Measurements from ENCODE around the gene TAF11. TPM values are rescaled to one million over a fixed set of nuclear protein-coding genes. Genes with fewer than 3 reads are reported as not detected.

TAF11 gene
- total RNA-seq, 1 donor from 2014 or later = 27.1 TPM

DNA sequence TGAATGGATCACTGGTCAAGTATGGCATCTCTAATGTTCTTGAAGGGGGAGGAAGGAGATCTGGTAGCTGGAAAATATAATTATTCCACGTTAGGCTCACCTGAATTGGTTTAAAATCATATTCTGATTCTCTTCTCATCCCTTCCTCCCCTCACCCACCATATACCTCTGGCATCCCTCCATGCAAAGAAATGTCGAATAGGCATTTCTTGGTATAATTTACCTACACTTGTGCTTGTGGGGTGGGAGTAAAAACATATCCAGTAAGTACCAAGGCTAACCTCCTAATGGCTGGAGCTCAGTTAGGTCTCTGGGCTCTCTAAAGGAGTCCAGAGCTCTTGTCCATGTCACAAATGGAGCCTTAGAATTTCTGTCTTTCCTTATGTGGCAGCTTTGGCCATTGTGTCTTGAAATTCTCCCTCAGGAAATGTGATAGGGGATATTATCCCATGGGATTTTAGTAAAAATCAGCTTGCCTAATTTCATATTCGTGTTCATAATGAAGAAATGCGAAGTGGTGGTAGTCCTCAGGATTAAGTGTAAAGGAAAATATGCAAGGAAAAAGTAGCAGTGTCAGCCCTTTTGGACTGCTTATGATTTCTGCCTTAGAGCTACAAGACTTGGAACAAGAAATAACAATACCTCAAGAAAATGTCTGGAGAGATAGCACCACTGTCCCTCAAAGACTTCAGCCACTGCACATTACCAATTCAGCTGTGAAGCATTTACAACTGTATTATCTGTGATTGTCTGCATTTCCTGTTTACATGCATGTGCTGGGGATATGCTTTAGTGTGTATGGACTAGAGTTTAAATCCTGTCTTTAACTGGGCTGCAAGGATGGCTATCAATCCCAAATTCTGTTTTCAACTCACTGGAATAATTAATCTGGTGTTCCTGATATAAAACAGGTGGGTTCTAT, 12.3 kb downstream of the TAF11 start:
- no peaks in the 10 kb centered on the region for H3K9me3 ChIP-seq (ENCODE audit: control insufficient read depth in 3 of 3, low read length in 3 of 3)
- H3K27ac ChIP-seq (ENCODE audit: low read depth, low read length) = no peak overlapping the region
- peaks cover 32 to 73% (median 63%) of the 10 kb centered on the region in 3 donors for H3K36me3 ChIP-seq (ENCODE audit: control insufficient read depth in 3 of 3, insufficient read depth in 3 of 3, low read length in 3 of 3)
- H3K4me1 ChIP-seq (ENCODE audit: control insufficient read depth in 3 of 3, insufficient read depth in 3 of 3, low read length in 3 of 3) = no peaks in the 10 kb centered on the region
- H3K4me3 ChIP-seq (ENCODE audit: low read length in 3 of 3) = no peak overlapping the region
- no peak overlapping the region for H3K9ac ChIP-seq (ENCODE audit: low read depth in 1 of 3, low read length in 3 of 3)
- H3K27me3 ChIP-seq (ENCODE audit: control insufficient read depth in 3 of 3, insufficient read depth in 3 of 3, low read length in 3 of 3) = no peaks in the 10 kb centered on the region

DNA sequence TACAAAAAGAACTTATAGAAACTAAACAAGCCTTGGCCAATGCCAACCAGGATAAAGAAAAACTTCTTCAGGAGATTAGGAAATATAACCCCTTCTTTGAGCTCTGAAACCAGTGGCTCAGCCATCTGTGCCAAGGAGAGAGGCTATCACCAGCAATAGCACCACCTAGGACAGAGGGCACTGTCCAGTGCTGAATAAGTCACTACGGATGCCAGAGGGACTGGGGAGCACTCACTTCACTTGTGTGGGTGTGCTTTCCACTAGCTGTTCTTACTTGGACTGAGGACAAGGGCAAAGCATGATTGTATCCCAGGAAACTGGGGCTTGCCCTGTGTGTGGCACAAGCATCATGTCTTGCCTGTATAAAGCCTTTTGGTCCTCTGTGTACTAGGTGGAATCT, 15.5 kb downstream of the TAF11 start:
- no peak overlapping the region for H3K4me3 ChIP-seq (ENCODE audit: low read length in 3 of 3)
- H3K4me1 ChIP-seq (ENCODE audit: control insufficient read depth in 3 of 3, insufficient read depth in 3 of 3, low read length in 3 of 3) = peaks cover 0 to 1% (median under 1%) of the 10 kb centered on the region in 3 donors
- H3K27me3 ChIP-seq (ENCODE audit: control insufficient read depth in 3 of 3, insufficient read depth in 3 of 3, low read length in 3 of 3) = no peaks in the 10 kb centered on the region
- H3K9me3 ChIP-seq (ENCODE audit: control insufficient read depth in 3 of 3, low read length in 3 of 3) = no peaks in the 10 kb centered on the region
- peaks cover 33 to 62% (median 54%) of the 10 kb centered on the region in 3 donors for H3K36me3 ChIP-seq (ENCODE audit: control insufficient read depth in 3 of 3, insufficient read depth in 3 of 3, low read length in 3 of 3)
- H3K9ac ChIP-seq (ENCODE audit: low read depth in 1 of 3, low read length in 3 of 3) = no peak overlapping the region
- H3K27ac ChIP-seq (ENCODE audit: low read depth, low read length) = no peak overlapping the region

DNA sequence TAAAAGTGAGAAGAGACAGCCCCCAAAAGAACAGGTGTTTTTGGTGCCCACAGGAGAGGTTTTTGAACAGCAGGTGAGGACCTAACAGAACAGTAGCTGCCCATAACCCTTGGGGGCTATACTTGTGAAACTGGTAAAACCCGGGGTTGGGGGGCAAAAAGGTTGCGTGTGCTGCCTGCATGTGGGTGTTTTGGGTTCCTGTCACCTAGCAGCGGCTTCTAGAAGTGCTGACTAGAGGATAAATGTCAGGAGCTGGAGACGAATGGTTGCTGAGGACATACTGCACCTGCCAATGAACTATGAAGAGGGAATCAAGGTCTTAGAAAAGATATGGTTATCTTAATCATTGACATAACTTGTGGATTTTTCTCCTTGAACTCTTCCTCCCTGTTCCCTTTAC, 16.0 kb downstream of the TAF11 start:
- H3K4me3 ChIP-seq (ENCODE audit: low read length in 3 of 3) = no peak overlapping the region
- no peaks in the 10 kb centered on the region for H3K27me3 ChIP-seq (ENCODE audit: control insufficient read depth in 3 of 3, insufficient read depth in 3 of 3, low read length in 3 of 3)
- H3K36me3 ChIP-seq (ENCODE audit: control insufficient read depth in 3 of 3, insufficient read depth in 3 of 3, low read length in 3 of 3) = peaks cover 35 to 65% (median 57%) of the 10 kb centered on the region in 3 donors
- H3K9me3 ChIP-seq (ENCODE audit: control insufficient read depth in 3 of 3, low read length in 3 of 3) = no peaks in the 10 kb centered on the region
- peaks cover 0 to 2% (median 2%) of the 10 kb centered on the region in 3 donors for H3K4me1 ChIP-seq (ENCODE audit: control insufficient read depth in 3 of 3, insufficient read depth in 3 of 3, low read length in 3 of 3)
- H3K9ac ChIP-seq (ENCODE audit: low read depth in 1 of 3, low read length in 3 of 3) = no peak overlapping the region
- H3K27ac ChIP-seq (ENCODE audit: low read depth, low read length) = no peak overlapping the region

DNA sequence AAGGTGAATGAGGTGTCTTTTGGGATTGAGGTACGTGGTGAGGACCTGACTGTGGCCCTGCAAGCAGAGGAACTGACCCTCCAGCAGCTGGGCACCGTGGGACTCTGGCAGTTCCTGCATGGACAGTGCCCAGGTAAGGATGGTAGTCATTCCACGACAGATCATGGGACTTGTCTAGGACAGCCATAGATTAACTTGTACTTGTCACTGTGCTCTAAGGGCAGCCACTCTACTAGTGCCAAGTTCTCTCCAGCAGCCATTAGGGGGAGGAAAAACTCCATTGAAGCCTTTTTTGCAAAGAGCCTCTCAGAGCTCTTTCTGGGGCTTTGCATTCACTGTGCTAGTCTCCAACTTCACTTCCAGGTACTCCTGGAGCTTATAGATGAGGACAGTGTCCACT, 20.4 kb downstream of the TAF11 start:
- peaks cover 7 to 16% (median 10%) of the 10 kb centered on the region in 3 donors for H3K4me1 ChIP-seq (ENCODE audit: control insufficient read depth in 3 of 3, insufficient read depth in 3 of 3, low read length in 3 of 3)
- no peak overlapping the region for H3K9ac ChIP-seq (ENCODE audit: low read depth in 1 of 3, low read length in 3 of 3)
- H3K4me3 ChIP-seq (ENCODE audit: low read length in 3 of 3) = no peak overlapping the region
- H3K9me3 ChIP-seq (ENCODE audit: control insufficient read depth in 3 of 3, low read length in 3 of 3) = no peaks in the 10 kb centered on the region
- H3K36me3 ChIP-seq (ENCODE audit: control insufficient read depth in 3 of 3, insufficient read depth in 3 of 3, low read length in 3 of 3) = peaks cover 25 to 35% (median 34%) of the 10 kb centered on the region in 3 donors
- no peak overlapping the region for H3K27ac ChIP-seq (ENCODE audit: low read depth, low read length)
- no peaks in the 10 kb centered on the region for H3K27me3 ChIP-seq (ENCODE audit: control insufficient read depth in 3 of 3, insufficient read depth in 3 of 3, low read length in 3 of 3)

DNA sequence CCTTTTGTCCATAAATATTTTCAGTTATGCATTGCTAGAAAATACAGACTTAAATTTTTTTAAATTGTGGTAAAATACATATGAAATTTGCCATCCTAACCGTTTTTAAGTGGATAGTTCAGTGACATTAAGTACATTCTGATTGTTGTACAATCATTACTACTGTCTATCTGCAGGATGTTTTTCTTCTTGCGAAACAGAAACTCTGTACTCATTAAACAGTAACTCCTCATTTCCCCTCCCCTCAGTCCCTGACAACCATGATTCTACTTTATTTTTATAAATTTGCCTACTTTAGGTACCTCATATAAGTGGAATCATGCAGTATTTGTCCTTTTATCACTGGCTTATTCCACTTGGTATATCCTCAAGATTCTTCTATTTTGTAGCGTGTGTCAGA, 21.3 kb downstream of the TAF11 start:
- Histone ChIP-seq H3K36me3 (ENCODE audit: control insufficient read depth in 3 of 3, insufficient read depth in 3 of 3, low read length in 3 of 3) (peaks cover 15 to 25% (median 24%) of the 10 kb centered on the region in 3 donors), H3K4me1 (ENCODE audit: control insufficient read depth in 3 of 3, insufficient read depth in 3 of 3, low read length in 3 of 3) (peaks cover 7 to 16% (median 10%) of the 10 kb centered on the region in 3 donors), H3K4me3 (ENCODE audit: low read length in 3 of 3) (no peak overlapping the region), H3K9ac (ENCODE audit: low read depth in 1 of 3, low read length in 3 of 3) (no peak overlapping the region), H3K9me3 (ENCODE audit: control insufficient read depth in 3 of 3, low read length in 3 of 3) (no peaks in the 10 kb centered on the region), H3K27me3 (ENCODE audit: control insufficient read depth in 3 of 3, insufficient read depth in 3 of 3, low read length in 3 of 3) (no peaks in the 10 kb centered on the region), H3K27ac (ENCODE audit: low read depth, low read length) (no peak overlapping the region)

DNA sequence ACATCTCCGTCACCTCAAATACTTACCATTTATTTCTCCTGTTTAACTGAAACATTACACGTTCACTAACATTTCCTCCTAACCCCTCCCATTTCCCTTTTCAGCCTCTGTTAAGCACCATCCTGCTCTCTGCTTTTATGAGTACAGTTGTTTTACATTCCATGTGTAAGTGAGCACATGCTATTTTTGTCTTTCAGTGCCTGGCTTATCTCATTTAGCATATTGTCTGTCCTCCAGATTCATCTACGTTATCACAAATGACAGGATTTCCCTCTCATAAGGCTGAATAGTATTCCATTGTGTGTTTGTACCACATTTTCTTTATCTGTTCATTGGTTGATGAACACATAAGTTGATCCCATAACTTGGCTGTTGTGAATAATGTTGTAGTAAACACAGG, 22.7 kb downstream of the TAF11 start:
- Histone ChIP-seq H3K27me3 (ENCODE audit: control insufficient read depth in 3 of 3, insufficient read depth in 3 of 3, low read length in 3 of 3) (no peaks in the 10 kb centered on the region), H3K9me3 (ENCODE audit: control insufficient read depth in 3 of 3, low read length in 3 of 3) (no peaks in the 10 kb centered on the region), H3K36me3 (ENCODE audit: control insufficient read depth in 3 of 3, insufficient read depth in 3 of 3, low read length in 3 of 3) (peaks cover 6 to 19% (median 17%) of the 10 kb centered on the region in 3 donors), H3K4me1 (ENCODE audit: control insufficient read depth in 3 of 3, insufficient read depth in 3 of 3, low read length in 3 of 3) (peaks cover 7 to 16% (median 10%) of the 10 kb centered on the region in 3 donors), H3K9ac (ENCODE audit: low read depth in 1 of 3, low read length in 3 of 3) (no peak overlapping the region), H3K4me3 (ENCODE audit: low read length in 3 of 3) (no peak overlapping the region), H3K27ac (ENCODE audit: low read depth, low read length) (peak overlapping the region; percentile 70)

DNA sequence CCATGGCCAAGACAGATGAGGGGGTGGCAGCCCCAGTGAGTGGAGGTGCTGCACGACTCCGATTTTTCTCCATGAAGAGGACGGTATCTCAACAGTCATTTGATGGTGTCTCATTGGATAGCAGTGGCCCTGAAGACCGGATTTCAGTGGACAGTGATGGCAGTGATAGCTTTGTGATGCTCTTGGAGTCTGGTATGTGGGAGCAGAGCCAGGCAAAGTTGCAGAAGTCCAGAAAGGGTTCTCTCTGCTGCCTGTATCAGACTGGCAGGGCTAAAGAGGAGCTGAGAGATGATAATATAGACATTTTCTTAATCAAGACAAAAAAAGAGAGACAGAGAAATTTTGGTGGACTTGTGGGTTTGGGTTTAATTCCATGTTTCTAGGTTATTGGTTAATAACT, 23.8 kb downstream of the TAF11 start:
- no peaks in the 10 kb centered on the region for H3K27me3 ChIP-seq (ENCODE audit: control insufficient read depth in 3 of 3, insufficient read depth in 3 of 3, low read length in 3 of 3)
- peak overlapping the region; percentile 70 for H3K27ac ChIP-seq (ENCODE audit: low read depth, low read length)
- peaks cover 11 to 26% (median 22%) of the 10 kb centered on the region in 3 donors for H3K36me3 ChIP-seq (ENCODE audit: control insufficient read depth in 3 of 3, insufficient read depth in 3 of 3, low read length in 3 of 3)
- no peak overlapping the region for H3K9ac ChIP-seq (ENCODE audit: low read depth in 1 of 3, low read length in 3 of 3)
- H3K4me1 ChIP-seq (ENCODE audit: control insufficient read depth in 3 of 3, insufficient read depth in 3 of 3, low read length in 3 of 3) = peaks cover 7 to 16% (median 10%) of the 10 kb centered on the region in 3 donors
- no peak overlapping the region for H3K4me3 ChIP-seq (ENCODE audit: low read length in 3 of 3)
- H3K9me3 ChIP-seq (ENCODE audit: control insufficient read depth in 3 of 3, low read length in 3 of 3) = no peaks in the 10 kb centered on the region

DNA sequence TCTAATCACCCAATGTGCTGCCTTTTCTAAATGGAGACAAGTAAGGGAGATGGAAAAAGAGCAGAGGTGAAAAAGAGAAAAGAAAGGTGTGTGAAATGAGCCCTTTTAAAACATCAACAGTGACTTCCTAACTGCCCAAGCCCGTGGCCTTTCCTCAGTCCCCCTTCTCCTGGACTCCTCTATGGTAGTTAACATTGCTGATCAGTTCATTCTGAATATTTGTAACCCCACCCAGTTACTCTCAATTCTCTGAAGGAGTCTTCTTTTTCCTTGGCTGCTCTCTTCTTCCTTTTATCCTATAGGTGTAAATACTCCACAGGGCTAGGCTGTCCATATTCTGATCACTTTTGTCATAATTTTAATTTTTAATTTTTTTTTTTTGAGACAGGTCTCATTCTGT, 27.1 kb downstream of the TAF11 start:
- H3K36me3 ChIP-seq (ENCODE audit: control insufficient read depth in 3 of 3, insufficient read depth in 3 of 3, low read length in 3 of 3) = peaks cover 35 to 48% (median 47%) of the 10 kb centered on the region in 3 donors
- H3K4me3 ChIP-seq (ENCODE audit: low read length in 3 of 3) = no peak overlapping the region
- H3K9ac ChIP-seq (ENCODE audit: low read depth in 1 of 3, low read length in 3 of 3) = no peak overlapping the region
- peaks cover 5 to 14% (median 10%) of the 10 kb centered on the region in 3 donors for H3K4me1 ChIP-seq (ENCODE audit: control insufficient read depth in 3 of 3, insufficient read depth in 3 of 3, low read length in 3 of 3)
- no peak overlapping the region for H3K27ac ChIP-seq (ENCODE audit: low read depth, low read length)
- no peaks in the 10 kb centered on the region for H3K9me3 ChIP-seq (ENCODE audit: control insufficient read depth in 3 of 3, low read length in 3 of 3)
- no peaks in the 10 kb centered on the region for H3K27me3 ChIP-seq (ENCODE audit: control insufficient read depth in 3 of 3, insufficient read depth in 3 of 3, low read length in 3 of 3)

DNA sequence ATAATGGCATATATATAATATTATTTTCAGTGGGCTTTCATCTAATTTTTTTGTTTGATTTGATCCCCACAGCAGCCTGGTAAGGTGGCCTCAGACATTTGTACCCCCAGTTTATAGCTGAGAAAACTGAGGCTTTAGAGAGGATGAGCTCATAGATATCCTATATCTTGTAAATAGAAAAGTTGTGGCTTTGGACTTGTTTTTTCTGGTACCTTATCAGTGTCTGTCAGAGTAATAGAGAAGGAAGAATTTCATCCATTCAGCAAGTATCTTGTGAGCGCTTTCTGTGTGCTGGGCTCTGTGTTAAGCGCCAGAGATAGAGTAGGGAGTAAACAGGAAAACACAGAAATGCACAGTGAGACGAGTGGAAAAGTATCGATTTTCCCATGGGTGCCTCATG, 27.9 kb downstream of the TAF11 start:
- no peaks in the 10 kb centered on the region for H3K9me3 ChIP-seq (ENCODE audit: control insufficient read depth in 3 of 3, low read length in 3 of 3)
- H3K9ac ChIP-seq (ENCODE audit: low read depth in 1 of 3, low read length in 3 of 3) = no peak overlapping the region
- no peak overlapping the region for H3K27ac ChIP-seq (ENCODE audit: low read depth, low read length)
- H3K27me3 ChIP-seq (ENCODE audit: control insufficient read depth in 3 of 3, insufficient read depth in 3 of 3, low read length in 3 of 3) = no peaks in the 10 kb centered on the region
- peaks cover 41 to 54% (median 52%) of the 10 kb centered on the region in 3 donors for H3K36me3 ChIP-seq (ENCODE audit: control insufficient read depth in 3 of 3, insufficient read depth in 3 of 3, low read length in 3 of 3)
- no peak overlapping the region for H3K4me3 ChIP-seq (ENCODE audit: low read length in 3 of 3)
- peaks cover 0 to 10% (median 7%) of the 10 kb centered on the region in 3 donors for H3K4me1 ChIP-seq (ENCODE audit: control insufficient read depth in 3 of 3, insufficient read depth in 3 of 3, low read length in 3 of 3)

DNA sequence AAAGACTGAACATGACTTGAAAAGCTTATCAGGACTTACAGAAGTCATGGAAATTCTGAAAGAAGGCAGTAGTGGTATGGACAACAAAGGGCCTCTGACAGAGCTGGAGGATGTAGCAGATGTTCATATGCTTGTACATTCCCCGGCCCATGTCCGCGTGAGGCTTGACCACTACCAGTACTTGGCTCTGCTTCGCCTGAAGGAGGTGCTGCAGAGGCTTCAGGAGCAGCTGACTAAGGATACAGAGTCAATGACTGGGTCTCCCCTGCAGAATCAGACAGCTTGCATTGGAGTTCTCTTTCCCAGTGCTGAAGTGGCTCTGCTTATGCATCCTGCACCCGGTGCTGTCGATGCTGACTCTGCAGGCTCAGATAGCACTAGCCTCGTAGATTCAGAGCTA, 29.2 kb downstream of the TAF11 start:
- H3K27me3 ChIP-seq (ENCODE audit: control insufficient read depth in 3 of 3, insufficient read depth in 3 of 3, low read length in 3 of 3) = no peaks in the 10 kb centered on the region
- peaks cover 0 to 6% (median 0%) of the 10 kb centered on the region in 3 donors for H3K4me1 ChIP-seq (ENCODE audit: control insufficient read depth in 3 of 3, insufficient read depth in 3 of 3, low read length in 3 of 3)
- H3K27ac ChIP-seq (ENCODE audit: low read depth, low read length) = no peak overlapping the region
- no peak overlapping the region for H3K4me3 ChIP-seq (ENCODE audit: low read length in 3 of 3)
- no peak overlapping the region for H3K9ac ChIP-seq (ENCODE audit: low read depth in 1 of 3, low read length in 3 of 3)
- H3K36me3 ChIP-seq (ENCODE audit: control insufficient read depth in 3 of 3, insufficient read depth in 3 of 3, low read length in 3 of 3) = peaks cover 41 to 54% (median 52%) of the 10 kb centered on the region in 3 donors
- no peaks in the 10 kb centered on the region for H3K9me3 ChIP-seq (ENCODE audit: control insufficient read depth in 3 of 3, low read length in 3 of 3)

All from skeletal muscle tissue (tissue), 4 donors.